HG03025 (cell line): ENCODE measurements around the gene DNAJC6.
"Not testable (repeated sequence)": the region's sequence is repeated elsewhere in the genome, so short reads cannot be mapped to it uniquely, and the experiment has no call there.

Experiments
- ATAC-seq: cut with Tn5 transposase; IDR thresholded peaks from one replicate; pipeline ENCODE4 v1.9.1; 2021; ENCODE audit warnings: mild to moderate bottlenecking, moderate library complexity; ENCODE audit not compliant: unreplicated experiment, low FRiP score

The DNAJC6 gene

DNA sequence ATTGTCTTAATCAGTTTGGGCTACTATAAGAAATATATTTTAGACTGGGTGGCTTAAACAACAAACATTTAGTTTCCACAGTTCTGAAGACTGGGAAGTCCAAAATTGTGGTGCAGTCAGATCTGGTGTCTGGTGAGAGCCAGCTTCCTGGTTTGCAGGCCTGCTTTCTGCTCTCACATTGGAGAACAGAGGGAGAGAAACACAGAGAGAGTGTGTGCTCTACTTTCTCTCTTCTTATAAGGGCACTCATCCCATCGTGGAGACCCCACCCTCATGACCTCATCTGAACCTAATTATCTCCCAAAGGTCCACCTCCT is 115.2 kb downstream of the DNAJC6 start:
- ATAC-seq = no peak

DNA sequence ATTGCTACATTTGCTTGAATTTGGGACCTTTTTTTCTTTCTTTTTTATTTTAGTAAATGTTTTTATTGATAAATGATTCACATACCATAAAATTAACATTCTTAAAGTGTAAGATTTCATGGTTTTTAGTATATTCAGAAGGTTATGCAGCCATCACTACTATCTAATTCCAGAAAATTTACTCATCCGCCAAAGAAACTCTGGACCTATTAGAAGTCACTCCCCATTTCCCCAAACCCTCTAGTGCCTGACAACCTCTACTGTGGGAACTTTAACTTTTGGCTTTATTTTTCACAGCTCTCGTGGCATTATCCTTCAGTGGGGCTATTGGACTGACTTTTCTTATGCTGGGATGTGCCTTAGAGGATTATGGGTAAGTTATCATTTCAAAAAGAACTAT is 115.7 kb downstream of the DNAJC6 start:
- no peak for ATAC-seq

DNA sequence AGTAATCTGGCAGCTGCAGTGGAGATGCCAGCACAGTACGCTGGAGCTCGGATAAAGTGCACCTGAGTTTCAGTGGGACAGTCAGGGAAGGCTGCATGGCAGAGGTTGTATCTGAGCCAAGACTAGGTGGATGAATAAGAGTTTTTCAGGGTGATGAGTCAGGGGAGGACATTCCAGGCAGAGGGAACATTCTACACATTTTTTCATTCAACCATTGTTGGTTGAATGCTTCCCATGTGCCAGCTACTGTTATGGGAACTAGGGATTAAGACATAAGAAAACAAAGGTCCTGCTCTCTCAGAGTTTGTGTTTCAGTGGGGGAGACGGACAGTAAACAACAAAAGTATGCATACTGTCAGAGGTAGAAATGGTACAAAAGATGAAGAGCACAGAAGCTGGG is 116.4 kb downstream of the DNAJC6 start:
- ATAC-seq = no peak

DNA sequence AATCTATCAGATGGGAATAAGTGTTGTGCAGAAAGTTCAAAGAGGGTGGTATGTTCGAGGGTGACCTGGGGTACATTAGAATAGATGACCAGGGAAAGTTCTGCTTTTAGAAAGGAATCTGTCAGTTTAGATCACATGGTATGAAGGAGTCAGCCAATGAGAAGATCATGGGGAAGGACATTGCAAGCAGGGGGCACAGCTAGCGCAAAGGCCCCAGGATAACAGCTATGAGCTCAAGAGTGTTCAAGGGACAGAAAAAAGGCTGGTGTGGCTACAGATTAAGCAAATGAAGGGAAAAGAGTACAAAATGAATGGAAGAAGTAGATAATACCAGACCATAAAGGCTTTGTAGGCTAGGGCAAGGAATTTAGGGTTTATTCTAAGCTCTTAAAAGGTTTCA is 119.7 kb downstream of the DNAJC6 start:
- ATAC-seq = no peak

DNA sequence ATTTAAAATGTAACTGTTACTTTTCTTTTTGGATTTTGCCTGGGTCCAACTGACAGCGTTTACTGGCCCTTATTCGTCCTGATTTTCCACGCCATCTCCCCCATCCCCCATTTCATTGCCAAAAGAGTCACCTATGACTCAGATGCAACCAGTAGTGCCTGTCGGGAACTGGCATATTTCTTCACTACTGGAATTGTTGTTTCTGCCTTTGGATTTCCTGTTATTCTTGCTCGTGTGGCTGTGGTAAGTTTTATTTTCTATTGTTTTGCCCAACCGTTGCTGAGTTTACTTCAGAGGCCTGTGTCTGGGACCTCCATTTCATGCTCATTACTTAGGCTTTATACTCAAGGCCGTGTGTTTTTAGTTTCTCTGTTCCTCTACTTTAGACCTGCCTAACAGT is 120.5 kb downstream of the DNAJC6 start:
- no peak for ATAC-seq

DNA sequence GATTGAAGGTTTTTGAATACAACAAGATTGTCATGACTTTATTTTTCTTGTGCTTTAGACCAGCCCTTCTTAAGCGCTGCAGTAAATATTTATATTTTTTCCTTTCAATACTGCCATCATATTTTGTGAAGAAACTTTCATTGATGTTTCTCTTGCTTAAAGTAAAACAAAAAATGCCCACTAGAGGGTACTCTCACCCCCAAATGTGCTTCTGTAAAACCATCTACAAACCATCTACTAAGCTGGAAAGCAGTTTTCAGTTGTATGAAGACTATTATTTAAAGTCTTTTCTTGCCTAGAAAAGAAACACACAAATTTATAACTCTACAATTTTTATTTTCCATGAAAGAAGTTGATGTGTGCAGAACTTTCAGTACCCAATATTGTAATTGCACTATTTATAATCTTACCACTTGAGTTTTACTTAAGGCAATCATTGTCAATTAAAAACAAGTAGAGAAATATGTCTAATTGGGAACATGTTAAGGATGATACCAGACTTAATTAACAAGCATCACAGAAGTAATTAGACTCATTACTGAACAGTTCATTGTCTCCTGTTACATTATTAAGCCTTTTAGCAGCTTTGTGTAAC is 121.9 kb downstream of the DNAJC6 start:
- no peak for ATAC-seq

DNA sequence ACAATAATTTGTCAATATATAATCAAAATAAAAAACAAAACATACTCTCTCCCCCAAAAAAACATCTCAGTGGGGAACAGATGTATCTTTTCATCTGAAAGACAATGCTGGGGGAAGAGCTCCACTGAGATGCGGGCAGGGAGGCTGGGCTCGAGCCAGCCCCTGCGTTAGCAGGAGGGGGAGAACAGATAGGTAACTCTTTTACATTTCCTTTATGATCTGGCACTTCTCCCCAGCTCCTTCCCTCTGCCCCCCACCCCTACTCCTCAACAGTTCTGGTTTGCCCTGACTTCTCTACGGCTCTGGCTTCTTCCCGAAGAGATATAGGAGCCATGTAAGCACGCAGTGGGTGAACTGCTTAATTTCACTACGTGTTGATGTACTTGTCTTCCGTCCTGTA is 123.6 kb downstream of the DNAJC6 start:
- ATAC-seq = no peak

DNA sequence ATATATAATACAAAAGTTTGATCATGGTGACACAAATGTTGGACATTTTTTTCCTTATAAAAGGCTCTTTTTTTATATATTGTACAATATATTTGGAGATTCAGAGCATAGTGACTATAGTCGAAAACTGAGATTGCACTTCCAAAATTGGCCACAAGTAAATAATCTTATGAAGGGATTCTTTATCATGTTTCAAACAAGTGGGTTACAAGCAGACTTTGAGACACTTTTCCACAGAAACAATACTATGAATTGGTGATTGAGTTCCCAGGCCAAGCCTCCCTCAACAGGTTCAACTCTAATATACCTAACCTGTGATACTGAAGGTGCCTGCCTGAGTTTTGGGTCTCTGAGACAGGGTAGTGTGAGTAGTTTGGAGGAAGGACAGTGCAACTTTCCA is 124.9 kb downstream of the DNAJC6 start:
- ATAC-seq = no peak

DNA sequence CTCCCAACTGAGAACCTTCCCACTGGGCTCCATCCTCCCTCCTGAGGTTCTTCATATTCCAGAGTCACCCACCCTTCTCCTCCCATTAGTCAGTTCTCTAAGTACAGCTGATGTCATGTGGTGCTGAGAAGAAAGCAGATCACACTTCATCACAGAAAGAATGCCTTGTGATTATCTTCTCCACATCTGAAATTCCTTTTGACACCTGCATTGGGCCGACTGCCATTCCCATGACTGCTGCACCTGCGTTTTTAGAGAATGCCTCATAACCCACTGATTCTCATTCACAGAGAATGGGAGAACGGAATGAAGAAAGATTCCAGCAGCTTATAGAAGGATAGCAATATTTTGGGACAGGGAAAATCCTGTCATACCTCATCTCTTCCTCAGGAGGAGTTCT is 125.4 kb downstream of the DNAJC6 start:
- ATAC-seq = no peak

DNA sequence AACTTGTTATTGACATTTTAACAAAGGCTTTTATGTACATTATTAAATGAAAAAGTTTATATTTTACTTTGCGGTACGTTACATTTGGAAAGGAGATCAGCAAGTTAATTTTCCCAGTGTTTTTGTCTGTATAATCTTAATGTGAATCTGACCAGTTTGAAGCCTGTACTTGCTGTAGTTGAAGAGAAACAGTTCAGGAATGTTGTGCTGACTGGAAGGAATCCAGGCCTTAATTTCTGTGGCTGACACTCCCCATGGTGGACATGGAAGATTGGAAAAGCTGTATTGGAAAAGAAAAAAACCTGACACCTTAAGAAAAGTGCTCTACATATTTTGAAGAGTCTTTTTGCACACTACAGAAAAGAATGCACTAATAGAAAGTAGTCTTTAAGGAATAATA is 126.6 kb downstream of the DNAJC6 start:
- ATAC-seq = no peak

DNA sequence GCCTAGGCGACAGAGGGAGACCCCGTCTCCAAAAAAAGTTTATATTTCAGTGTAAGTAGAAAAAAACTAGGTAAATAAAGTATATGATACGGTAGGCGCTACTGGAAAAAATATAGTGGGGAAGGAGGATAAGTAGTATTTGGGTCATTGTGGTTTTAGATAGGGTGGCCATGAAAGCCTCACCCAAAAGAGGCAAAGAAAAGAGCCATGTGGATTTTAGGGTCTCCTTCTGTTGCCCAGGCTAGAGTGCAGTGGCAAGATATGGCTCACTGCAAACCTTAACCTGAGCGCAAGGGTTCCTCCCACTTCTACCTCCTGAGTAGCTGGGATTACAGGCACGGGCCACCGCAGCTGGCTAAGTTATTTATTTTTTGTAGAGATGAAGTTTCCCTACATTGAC is 128.3 kb downstream of the DNAJC6 start:
- ATAC-seq = no peak

DNA sequence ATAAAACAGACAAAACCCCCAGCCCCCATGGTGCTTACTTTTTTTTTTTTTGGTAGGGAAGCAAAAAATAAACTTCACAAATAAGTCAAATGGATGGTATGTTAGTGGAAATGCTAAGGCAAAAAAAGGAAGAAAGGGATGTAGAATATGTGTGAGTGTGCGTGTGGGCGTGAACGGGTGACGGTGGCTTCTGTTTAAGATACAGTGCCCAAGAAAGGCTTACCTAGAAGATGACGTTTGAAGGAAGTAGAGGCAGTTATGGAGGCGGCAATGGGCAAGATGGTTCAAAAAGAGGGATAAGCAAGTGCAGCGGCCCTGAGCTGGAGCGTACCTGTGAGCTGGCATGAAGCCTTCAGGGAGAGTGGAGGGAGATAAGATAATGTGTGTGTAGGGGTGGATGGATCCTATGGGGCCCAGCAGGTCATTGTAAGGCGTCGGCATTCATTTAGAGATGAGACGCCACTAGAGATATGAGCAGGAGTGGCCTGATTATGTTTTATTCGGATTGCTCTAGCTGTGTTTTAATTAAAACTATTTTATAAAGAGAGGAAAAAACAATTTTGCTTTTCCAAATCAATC is 131.1 kb downstream of the DNAJC6 start:
- no peak for ATAC-seq

DNA sequence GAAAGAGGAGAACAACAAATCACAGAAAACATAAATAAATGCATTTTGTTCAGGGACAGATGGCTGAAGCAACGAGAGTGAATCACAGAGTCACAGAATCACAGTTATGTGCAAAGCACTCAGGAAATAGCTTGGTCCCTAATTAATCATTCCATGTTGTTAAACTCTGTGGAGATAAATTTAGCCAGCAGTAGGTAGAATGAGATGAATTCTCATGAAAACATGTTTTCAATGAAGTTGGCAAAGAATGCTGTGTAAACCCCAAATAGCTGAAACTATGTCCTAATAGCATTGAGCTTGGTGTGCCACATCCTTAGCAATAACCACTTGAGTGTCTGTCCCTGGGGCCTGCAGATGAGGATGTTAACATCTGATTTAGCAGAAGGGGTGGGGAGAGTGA is 131.6 kb downstream of the DNAJC6 start:
- no peak for ATAC-seq

DNA sequence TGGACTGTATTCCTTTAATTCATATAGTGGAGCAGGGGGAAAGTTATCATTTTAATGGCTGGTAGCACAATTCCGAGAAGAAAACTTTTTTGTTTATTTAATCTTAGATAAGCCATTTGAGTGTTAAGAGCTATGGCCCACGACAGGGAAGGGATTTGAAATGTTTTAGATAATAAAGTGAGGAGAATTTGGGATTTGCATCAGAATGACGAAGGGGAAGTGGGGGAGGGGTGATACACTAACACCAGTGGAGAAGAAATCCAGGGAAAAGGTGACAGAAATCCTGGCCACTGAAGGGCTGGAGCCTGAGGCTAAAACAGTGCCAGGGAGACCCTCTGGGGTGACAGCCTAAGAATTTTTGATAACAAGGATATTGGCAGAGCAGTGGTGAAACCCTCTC is 132.1 kb downstream of the DNAJC6 start:
- ATAC-seq = no peak

DNA sequence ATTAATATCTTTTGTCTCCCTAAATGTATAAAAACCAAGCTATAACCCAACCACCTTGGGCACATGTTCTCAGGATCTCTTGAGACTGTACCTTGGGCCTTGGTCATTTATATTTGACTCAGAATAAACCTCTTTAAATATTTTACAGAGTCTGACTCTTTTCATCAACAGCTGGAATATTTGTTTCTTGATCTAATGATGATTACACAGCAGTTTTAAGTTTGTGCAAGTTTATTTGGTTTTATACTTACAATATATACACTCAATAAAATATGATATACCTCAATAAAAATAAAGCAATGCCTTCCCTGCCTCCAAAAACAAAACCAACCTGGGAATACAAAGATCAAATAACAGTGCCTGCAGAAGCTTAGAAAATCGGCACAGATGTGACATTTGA is 133.1 kb downstream of the DNAJC6 start:
- no peak for ATAC-seq

DNA sequence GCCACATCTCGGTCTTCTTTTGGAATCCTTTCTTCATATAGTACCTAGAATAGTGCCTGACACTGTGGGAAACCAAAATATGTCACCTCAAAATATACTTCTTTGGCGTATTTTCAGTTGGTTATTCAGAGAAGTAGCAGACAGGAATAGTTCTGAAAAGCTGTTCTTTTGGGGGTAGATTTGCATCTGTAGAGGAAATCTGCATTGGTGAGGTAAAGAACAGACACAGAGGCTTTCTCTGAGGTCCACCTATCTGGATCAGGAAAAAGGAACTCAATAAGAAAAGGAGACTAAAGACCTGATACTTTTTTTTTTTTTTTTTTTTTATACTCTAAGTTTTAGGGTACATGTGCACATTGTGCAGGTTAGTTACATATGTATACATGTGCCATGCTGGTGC is 134.3 kb downstream of the DNAJC6 start:
- no peak for ATAC-seq

DNA sequence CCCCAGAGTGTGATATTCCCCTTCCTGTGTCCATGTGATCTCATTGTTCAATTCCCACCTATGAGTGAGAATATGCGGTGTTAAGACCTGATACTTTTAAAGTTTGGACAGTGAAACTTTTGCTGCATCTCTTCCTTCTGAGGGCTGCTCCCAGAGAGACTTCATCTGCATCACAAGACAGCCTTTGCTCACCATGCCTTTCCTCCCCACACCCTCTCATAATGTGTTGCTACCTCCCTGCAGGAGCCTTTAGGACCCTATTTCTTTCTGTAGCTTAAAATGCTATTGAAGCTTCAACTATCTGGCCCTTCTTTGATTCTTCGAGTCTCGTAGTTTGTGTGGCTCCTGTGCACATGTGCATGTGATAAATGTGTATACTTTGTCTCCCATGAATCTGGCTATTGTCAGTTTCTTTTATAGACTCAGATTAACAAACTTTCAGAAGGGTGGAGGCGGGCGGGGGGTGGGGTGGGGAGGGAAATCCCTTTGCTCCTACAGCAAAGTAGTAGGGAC is 134.8 kb downstream of the DNAJC6 start:
- ATAC-seq = no peak

DNA sequence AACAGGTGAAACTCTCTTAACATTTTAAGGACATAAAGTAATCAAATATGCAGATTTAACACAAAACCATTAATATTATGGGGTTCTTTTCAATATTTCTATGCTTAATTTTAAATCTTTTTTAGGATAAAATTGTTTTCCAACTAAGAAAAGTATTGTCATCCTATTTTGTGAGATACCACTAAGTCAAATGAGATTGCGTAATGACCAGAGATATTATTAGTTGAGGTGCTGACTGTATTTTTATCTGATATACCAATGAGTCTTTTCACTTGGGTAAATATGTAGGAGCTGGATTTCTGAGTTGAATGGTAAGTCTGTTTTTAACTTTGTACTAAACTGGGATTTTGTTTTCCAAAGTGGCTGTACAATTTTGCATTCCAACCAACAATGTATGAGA is 136.5 kb downstream of the DNAJC6 start:
- no peak for ATAC-seq

DNA sequence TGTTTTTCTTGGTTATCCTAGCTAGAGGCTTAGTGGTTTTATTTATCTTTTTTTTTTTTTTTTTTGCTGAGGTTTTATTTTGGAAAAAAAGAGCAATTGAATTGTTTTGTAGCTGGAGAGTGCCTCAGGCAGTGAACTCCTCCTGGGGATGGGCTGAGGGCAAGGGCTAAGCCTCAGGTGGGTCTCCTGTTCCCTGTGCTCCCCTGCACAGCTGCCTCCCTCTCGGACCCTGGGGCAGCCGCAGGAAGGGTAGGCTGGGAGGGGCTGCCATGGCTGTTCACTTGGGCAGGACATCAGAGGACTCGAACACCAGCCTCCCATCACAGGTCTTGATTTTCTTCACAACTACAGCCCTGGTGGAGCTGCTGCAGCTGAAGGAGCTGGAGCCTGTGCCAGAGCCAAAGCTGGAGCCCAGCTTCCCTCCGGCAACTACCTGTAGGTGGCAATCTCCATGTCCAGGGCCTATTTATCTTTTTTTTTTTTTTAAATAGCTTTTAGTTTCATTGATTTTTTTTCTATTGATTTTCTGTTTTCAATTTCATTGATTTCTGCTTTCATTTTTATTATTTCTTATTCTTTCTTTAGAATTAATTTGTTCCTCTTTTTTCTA is 140.0 kb downstream of the DNAJC6 start:
- no peak for ATAC-seq

DNA sequence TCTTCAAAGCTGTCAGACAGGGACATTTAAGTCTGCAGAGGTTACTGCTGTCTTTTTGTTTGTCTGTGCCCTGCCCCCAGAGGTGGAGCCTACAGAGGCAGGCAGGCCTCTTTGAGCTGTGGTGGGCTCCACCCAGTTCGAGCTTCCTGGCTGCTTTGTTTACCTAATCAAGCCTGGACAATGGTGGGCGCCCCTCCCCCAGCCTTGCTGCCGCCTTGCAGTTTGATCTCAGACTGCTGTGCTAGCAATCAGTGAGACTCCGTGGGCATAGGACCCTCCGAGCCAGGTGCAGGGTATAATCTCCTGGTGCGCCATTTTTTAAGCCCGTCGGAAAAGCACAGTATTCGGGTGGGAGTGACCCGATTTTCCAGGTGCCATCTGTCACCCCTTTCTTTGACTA is 146.3 kb downstream of the DNAJC6 start:
- not testable (repeated sequence) for ATAC-seq

DNA sequence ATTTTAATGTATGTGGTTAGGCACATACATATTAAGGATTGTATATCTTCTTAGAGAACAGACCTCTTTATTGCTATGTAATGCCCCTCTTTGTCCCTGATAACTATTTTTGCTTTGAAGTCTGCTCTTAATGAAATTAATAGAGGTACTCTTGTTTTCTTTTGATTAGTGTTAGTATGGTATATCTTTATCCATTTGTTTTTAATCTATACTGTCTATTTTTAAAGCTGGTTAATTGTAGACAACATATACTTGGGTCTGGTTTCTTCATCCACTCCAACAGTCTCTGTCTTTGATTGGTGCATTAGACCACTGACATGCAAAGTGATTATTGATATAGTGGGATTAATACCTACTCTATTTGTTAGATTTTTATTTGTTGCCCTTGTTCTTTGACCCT is 147.1 kb downstream of the DNAJC6 start:
- ATAC-seq = no peak

DNA sequence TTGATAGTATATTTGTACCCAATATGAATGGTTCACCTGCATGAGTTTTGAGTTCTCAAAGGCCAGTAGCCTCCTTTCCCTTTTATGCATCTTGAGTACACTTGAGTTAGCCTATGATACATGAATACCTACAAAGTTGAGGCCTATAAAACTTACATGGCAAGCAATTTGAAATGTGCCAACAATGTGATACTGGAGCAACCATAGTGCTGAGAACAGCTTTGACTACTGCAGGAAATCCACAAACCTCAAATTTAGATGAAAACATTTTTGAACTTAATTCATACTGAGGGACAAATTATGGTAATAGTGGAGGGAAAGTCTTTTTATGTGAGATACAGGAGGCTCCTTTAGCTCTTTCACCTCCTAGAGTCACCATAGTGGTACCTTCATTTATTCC is 148.5 kb downstream of the DNAJC6 start:
- no peak for ATAC-seq
